B cell (primary cell): ENCODE measurements around the gene ITCH. TPM values are rescaled to one million over a fixed set of nuclear protein-coding genes. Genes with fewer than 3 reads are reported as not detected.

Experiments used
- ATAC-seq: fragments of 200-7000 bp; cut with Tn5 transposase; one replicate; pipeline ENCODE4 v1.10.0; 2021; ENCODE audit warnings: low read depth, mild to moderate bottlenecking, moderate number of reproducible peaks, moderate library complexity
- CTCF ChIA-PET: fragments of 350-600 bp; sonication (Branson Sonifier 250); formaldehyde crosslinking; loops from one replicate; lab custom pipeline; 2021; ENCODE audit warnings: antibody characterized with exemption, inconsistent platforms; lab: Charles Lee
- POLR2A ChIA-PET: fragments of 350-600 bp; sonication (Branson Sonifier 250); formaldehyde crosslinking; loops from one replicate; lab custom pipeline; 2021; ENCODE audit warnings: antibody characterized with exemption; lab: Charles Lee
- DNase-seq: peaks from one replicate; pipeline ENCODE4 v3.0.0; 2013
- H2AFZ ChIP-seq: 2 replicates; pipeline ENCODE4 v1.6.1; 2012; ENCODE audit warnings: mild to moderate bottlenecking, low read depth, low read length; ENCODE audit not compliant: insufficient read depth, poor library complexity, severe bottlenecking
- H3K27ac ChIP-seq, 2 donors: 1 replicate in 1 of 2; 2 replicates in 1 of 2; pipeline ENCODE4 v1.5.1; 2012 to 2013; ENCODE audit warnings: low read length in 2 of 2, mild to moderate bottlenecking in 2 of 2, moderate library complexity in 1 of 2
- H3K27me3 ChIP-seq, 4 experiments: fragments of 200-600 bp in 1 of 4; sonication (generic) in 1 of 4; replicated peaks in 1 of 4; 1 replicate in 2 of 4; 2 replicates in 2 of 4; pipeline versions ENCODE4 v1.6.1 to v1.7.0; 2013 to 2016; ENCODE audit warnings: low read length in 3 of 4, mild to moderate bottlenecking in 2 of 4, mixed read lengths in 1 of 4, moderate library complexity in 1 of 4; ENCODE audit not compliant: insufficient read depth in 4 of 4, control insufficient read depth in 3 of 4; ENCODE audit errors: control extremely low read depth in 1 of 4
- H3K36me3 ChIP-seq, 2 experiments: replicated peaks in 1 of 2; 1 replicate in 1 of 2; 2 replicates in 1 of 2; pipeline versions ENCODE4 v1.6.1 to v1.7.1; 2013; ENCODE audit warnings: low read length in 1 of 2; ENCODE audit not compliant: insufficient read depth in 2 of 2, control insufficient read depth in 1 of 2; ENCODE audit errors: control extremely low read depth in 1 of 2, extremely low read depth in 1 of 2
- H3K4me1 ChIP-seq, 2 donors: fragments of 200-600 bp in 1 of 2; sonication (generic) in 1 of 2; 1 replicate in 1 of 2; 2 replicates in 1 of 2; pipeline versions ENCODE4 v1.5.1 to v1.6.1; 2013 to 2017; ENCODE audit warnings: low read length in 2 of 2; ENCODE audit not compliant: control insufficient read depth in 2 of 2, insufficient read depth in 2 of 2
- H3K4me2 ChIP-seq: replicated peaks from 2 replicates; pipeline ENCODE3; 2012; ENCODE audit warnings: mild to moderate bottlenecking, low read depth, low read length; ENCODE audit not compliant: poor library complexity, severe bottlenecking
- H3K4me3 ChIP-seq, 5 experiments: fragments of 200-600 bp in 1 of 5; sonication (generic) in 1 of 5; 1 replicate in 3 of 5; 2 replicates in 2 of 5; pipeline versions ENCODE4 v1.5.1 to v1.7.0; 2011 to 2016; ENCODE audit warnings: low read length in 4 of 5, mild to moderate bottlenecking in 4 of 5, low read depth in 2 of 5, control low read depth in 1 of 5, moderate library complexity in 1 of 5; ENCODE audit not compliant: insufficient read depth in 1 of 5; ENCODE audit errors: control extremely low read depth in 1 of 5, extremely low read depth in 1 of 5
- H3K79me2 ChIP-seq: fragments of 200-600 bp; sonication (generic); one replicate; pipeline ENCODE4 v1.6.0; 2016; ENCODE audit warnings: low read length; ENCODE audit not compliant: control insufficient read depth, insufficient read depth
- H3K9ac ChIP-seq: fragments of 200-600 bp; sonication (generic); 2 replicates; pipeline ENCODE4 v1.6.1; 2017; ENCODE audit warnings: mild to moderate bottlenecking, low read length, moderate library complexity
- H3K9me3 ChIP-seq, 3 donors: one replicate each; pipeline versions ENCODE4 v1.6.1 to v1.7.1; 2013; ENCODE audit warnings: low read length in 2 of 3; ENCODE audit not compliant: control insufficient read depth in 2 of 3, insufficient read depth in 1 of 3; ENCODE audit errors: control extremely low read depth in 1 of 3
- H4K20me1 ChIP-seq: 2 replicates; pipeline ENCODE4 v1.6.0; 2012; ENCODE audit warnings: mild to moderate bottlenecking, low read length; ENCODE audit not compliant: insufficient read depth, control insufficient read depth, poor library complexity, severe bottlenecking
- H3K27ac Mint-ChIP-seq: one replicate; pipeline ENCODE4 v1.8.0; 2021; ENCODE audit warnings: mixed read lengths
- H3K27me3 Mint-ChIP-seq: one replicate; pipeline ENCODE4 v1.8.0; 2021; ENCODE audit warnings: mixed read lengths
- H3K4me1 Mint-ChIP-seq: one replicate; pipeline ENCODE4 v1.8.0; 2021; ENCODE audit warnings: mixed read lengths
- H3K4me3 Mint-ChIP-seq: one replicate; pipeline ENCODE4 v1.8.0; 2021; ENCODE audit warnings: mixed read lengths
- H3K9me3 Mint-ChIP-seq: one replicate; pipeline ENCODE4 v1.8.0; 2022; ENCODE audit warnings: mixed read lengths; ENCODE audit not compliant: insufficient read depth
- CTCF ChIP-seq: fragments of 200-600 bp; IDR thresholded peaks from one replicate; pipeline ENCODE4 v1.8.0; 2022; ENCODE audit warnings: antibody characterized with exemption, mild to moderate bottlenecking
- EZH2 ChIP-seq: IDR thresholded peaks from 2 replicates; pipeline ENCODE4 v1.6.1; 2012; ENCODE audit warnings: borderline replicate concordance, low read depth, mild to moderate bottlenecking, moderate library complexity, low read length; ENCODE audit not compliant: insufficient read depth, poor library complexity, severe bottlenecking
- WGBS: methylation state at CpG from one replicate; pipeline ENCODE4 v1.1.5; 2013; ENCODE audit warnings: missing lambda C conversion rate; ENCODE audit not compliant: insufficient coverage; 5-methylcytosine and 5-hydroxymethylcytosine counted together
- intact Hi-C: fragments of 100-400 bp; cut with micrococcal nuclease; formaldehyde crosslinking; loops from one replicate; pipeline ENCODE4 v1.10.0; 2022
- polyA plus RNA-seq: library from polyadenylated mRNA; depleted of rRNA; stranded (reverse); fragments of >200 nt; gene quantifications from 2 replicates; pipeline ENCODE4 v1.2.3, GENCODE V29; 2012
- total RNA-seq, 2 donors: library from RNA; stranded (reverse); fragments of 120-200 nt in 1 of 2; gene quantifications; 1 replicate in 1 of 2; 2 replicates in 1 of 2; pipeline versions ENCODE4 v1.2.3 to v1.2.4, GENCODE V29; 2013 to 2022

The ITCH gene
- total and polyA plus RNA-seq, 2 donors (not counting 1 experiment from before 2014, with no cell fraction given), result 10.0 to 110 TPM

GRCh38 chr20:34491226-34491931, 128.3 kb downstream of the ITCH start:
- no peak overlapping the region for H2AFZ ChIP-seq
- peaks cover 11% of the 10 kb centered on the region for H3K4me1 Mint-ChIP-seq
- no peaks in the 10 kb centered on the region for H3K9me3 Mint-ChIP-seq
- H4K20me1 ChIP-seq, result no peaks in the 10 kb centered on the region
- intact Hi-C loops, result no loop called here
- TF ChIP-seq EZH2 (no peak), CTCF (no peak)
- H3K36me3 ChIP-seq, result peaks cover 0 to 57% of the 10 kb centered on the region in 2 experiments
- H3K27me3 Mint-ChIP-seq, result no peaks in the 10 kb centered on the region
- H3K9me3 ChIP-seq, result no peaks in the 10 kb centered on the region
- no CpG with 5 or more reads among the region's 4 CpGs for WGBS
- H3K27me3 ChIP-seq, result no peaks in the 10 kb centered on the region
- H3K4me1 ChIP-seq, result peaks cover 3 to 6% of the 10 kb centered on the region in 2 donors
- no peak overlapping the region for H3K27ac Mint-ChIP-seq
- H3K27ac ChIP-seq, result no peak overlapping the region
- no peak overlapping the region for H3K4me3 ChIP-seq
- H3K79me2 ChIP-seq, result peaks cover 3% of the 10 kb centered on the region
- H3K9ac ChIP-seq, result no peak overlapping the region
- ATAC-seq (no peak), DNase-seq (no peak)
- ChIA-PET POLR2A (no interaction called here), CTCF (interaction anchor here (1.5 to 3.4 kb wide), 2 partner anchors 31 to 178 kb away, joined by 4 to 14 read pairs; no protein-coding TSS in a partner anchor)
- no peak overlapping the region for H3K4me2 ChIP-seq
- H3K4me3 Mint-ChIP-seq, result no peak overlapping the region

GRCh38 chr20:34491932-34492509, 128.9 kb downstream of the ITCH start:
- H3K4me3 ChIP-seq, result no peak overlapping the region
- CTCF ChIA-PET, result interaction anchor here (1.5 to 3.4 kb wide), 2 partner anchors 30 to 179 kb away, joined by 4 to 14 read pairs; no protein-coding TSS in a partner anchor
- Mint-ChIP-seq H3K27ac (no peak overlapping the region), H3K27me3 (no peaks in the 10 kb centered on the region), H3K4me3 (no peak overlapping the region), H3K4me1 (peaks cover 11% of the 10 kb centered on the region), H3K9me3 (no peaks in the 10 kb centered on the region)
- peaks cover 3 to 6% of the 10 kb centered on the region in 2 donors for H3K4me1 ChIP-seq
- peaks cover 0 to 59% of the 10 kb centered on the region in 2 experiments for H3K36me3 ChIP-seq
- intact Hi-C loops, result no loop called here
- no peak for TF ChIP-seq CTCF
- TF ChIP-seq EZH2, result no peak
- POLR2A ChIA-PET, result no interaction called here
- no peak overlapping the region for H3K9ac ChIP-seq
- peaks cover 3% of the 10 kb centered on the region for H3K79me2 ChIP-seq
- no peak overlapping the region for H3K27ac ChIP-seq
- H4K20me1 ChIP-seq, result no peaks in the 10 kb centered on the region
- no peak for ATAC-seq
- 100% methylated on average over 1 of the region's 4 CpGs for WGBS
- H3K4me2 ChIP-seq, result no peak overlapping the region
- DNase-seq, result no peak
- H2AFZ ChIP-seq, result no peak overlapping the region
- no peaks in the 10 kb centered on the region for H3K27me3 ChIP-seq
- no peaks in the 10 kb centered on the region for H3K9me3 ChIP-seq
